ENCODE data around the gene MEF2C. TPM values are rescaled to one million over a fixed set of nuclear protein-coding genes. Genes with fewer than 3 reads are reported as not detected.
A peak's percentile ranks its signal among the peaks of the same experiment; 100 is the strongest.

Gene MEF2C
- total and polyA plus RNA-seq, 7 donors, result 2.8 to 51.4 (median 32.1) TPM

- H3K4me1 ChIP-seq, result peaks cover 0 to 42% (median 28%) of the 10 kb centered on the region in 4 donors
Measured at GRCh38 chr5:88836195-88836838, 46.7 kb downstream of the MEF2C start.

GRCh38 chr5:88834499-88834898 is 48.5 kb downstream of the MEF2C start:
- peak overlapping the region; percentile 50 to 79 (median 72) for H3K27ac ChIP-seq
- WGBS, 2 donors, result 90 to 92% methylated on average over 4 of the region's 4 CpGs

More at GRCh38 chr5:88836195-88836838, 46.7 kb downstream of the MEF2C start:
- DNase-seq, result no peak
- intact Hi-C loops (cut with DNase I), result loop anchor here (2.0 kb wide), 1 partner anchor 46 kb away; the partner anchor contains the start of gene MEF2C
- 61 to 70% methylated on average over 5 of the region's 5 CpGs for WGBS, 2 donors
- Histone ChIP-seq H3K36me3 (no peaks in the 10 kb centered on the region), H3K27me3 (no peaks in the 10 kb centered on the region), H3K4me3 (peak overlapping the region; percentile 11 to 37 (median 26)), H3K27ac (peak overlapping the region; percentile 78 to 85 (median 80)), H3K9me3 (no peaks in the 10 kb centered on the region)
- peak in 3 of 4 donors; percentile 20 to 56 (median 39) for TF ChIP-seq POLR2AphosphoS5 (IDR thresholded peaks at IDR 0.05)
- TF ChIP-seq POLR2A (IDR thresholded peaks at IDR 0.05), result no peak

GRCh38 chr5:88834131-88834462 is 48.9 kb downstream of the MEF2C start:
- no peak for DNase-seq
- peaks cover 0 to 54% (median 38%) of the 10 kb centered on the region in 4 donors for H3K4me1 ChIP-seq
- H3K4me3 ChIP-seq, result no peak overlapping the region
- TF ChIP-seq POLR2A (IDR thresholded peaks at IDR 0.05) (no peak), EP300 (IDR thresholded peaks at IDR 0.05) (no peak), POLR2AphosphoS5 (IDR thresholded peaks at IDR 0.05) (no peak), CTCF (IDR thresholded peaks at IDR 0.05) (no peak)
- WGBS, 2 donors, result 87 to 92% methylated on average over 2 of the region's 2 CpGs
- H3K27me3 ChIP-seq, result no peaks in the 10 kb centered on the region
- no peaks in the 10 kb centered on the region for H3K36me3 ChIP-seq
- H3K27ac ChIP-seq, result peak overlapping the region; percentile 50 to 79 (median 72)
- no peaks in the 10 kb centered on the region for H3K9me3 ChIP-seq
- intact Hi-C loops (cut with DNase I), result no loop called here

More at GRCh38 chr5:88834499-88834898, 48.5 kb downstream of the MEF2C start:
- no peaks in the 10 kb centered on the region for H3K27me3 ChIP-seq
- H3K4me3 ChIP-seq, result no peak overlapping the region
- H3K9me3 ChIP-seq, result no peaks in the 10 kb centered on the region
- DNase-seq, result no peak
- peaks cover 0 to 54% (median 37%) of the 10 kb centered on the region in 4 donors for H3K4me1 ChIP-seq
- TF ChIP-seq EP300 (IDR thresholded peaks at IDR 0.05) (no peak), POLR2A (IDR thresholded peaks at IDR 0.05) (no peak), POLR2AphosphoS5 (IDR thresholded peaks at IDR 0.05) (no peak), CTCF (IDR thresholded peaks at IDR 0.05) (no peak)
- H3K36me3 ChIP-seq, result no peaks in the 10 kb centered on the region
- intact Hi-C loops (cut with DNase I), result no loop called here

GRCh38 chr5:88833371-88834130 is 49.4 kb downstream of the MEF2C start:
- peak; percentile 84 for DNase-seq
- H3K9me3 ChIP-seq, result no peaks in the 10 kb centered on the region
- intact Hi-C loops (cut with DNase I), result no loop called here
- H3K27ac ChIP-seq, result peak overlapping the region; percentile 50 to 79 (median 72)
- TF ChIP-seq POLR2AphosphoS5 (IDR thresholded peaks at IDR 0.05) (peak in 2 of 4 donors; percentile 42 to 51), EP300 (IDR thresholded peaks at IDR 0.05) (no peak)
- 32 to 64% methylated on average over 7 of the region's 7 CpGs for WGBS, 2 donors
- H3K4me3 ChIP-seq, result peak overlapping the region in 2 of 4 donors; percentile 20 to 21
- H3K4me1 ChIP-seq, result peaks cover 0 to 54% (median 39%) of the 10 kb centered on the region in 4 donors
- H3K27me3 ChIP-seq, result no peaks in the 10 kb centered on the region
- H3K36me3 ChIP-seq, result no peaks in the 10 kb centered on the region

GRCh38 chr5:88831816-88832215 is 51.2 kb downstream of the MEF2C start:
- Histone ChIP-seq H3K27me3 (no peaks in the 10 kb centered on the region), H3K4me1 (peaks cover 0 to 51% (median 41%) of the 10 kb centered on the region in 4 donors), H3K27ac (no peak overlapping the region), H3K36me3 (no peaks in the 10 kb centered on the region), H3K4me3 (no peak overlapping the region), H3K9me3 (no peaks in the 10 kb centered on the region)
- intact Hi-C loops (cut with DNase I), result no loop called here
- DNase-seq, result no peak
- WGBS, 2 donors, result 46 to 52% methylated on average over 1 of the region's 1 CpG
- TF ChIP-seq EP300 (IDR thresholded peaks at IDR 0.05) (no peak), CTCF (IDR thresholded peaks at IDR 0.05) (no peak), POLR2A (IDR thresholded peaks at IDR 0.05) (no peak), POLR2AphosphoS5 (IDR thresholded peaks at IDR 0.05) (no peak)

Data from sigmoid colon (tissue), 7 donors.